RKO (cell line): ENCODE measurements around the gene LYL1.

Experiments
- DNase-seq: peaks from one replicate; pipeline ENCODE4 v3.0.0-alpha.2; 2016; ENCODE audit warnings: low spot score

The LYL1 gene

GRCh38 chr19:13055213-13056051, 47.2 kb downstream of the LYL1 start:
- no peak for DNase-seq

GRCh38 chr19:13054626-13055212, 47.9 kb downstream of the LYL1 start:
- no peak for DNase-seq

- DNase-seq: no peak
Observed at GRCh38 chr19:13053761-13054625, 48.7 kb downstream of the LYL1 start.

GRCh38 chr19:13053238-13053637, 49.4 kb downstream of the LYL1 start:
- no peak for DNase-seq

- no peak for DNase-seq
Observed at GRCh38 chr19:13052447-13053175, 50.0 kb downstream of the LYL1 start.

GRCh38 chr19:13051557-13052165, 51.0 kb downstream of the LYL1 start:
- DNase-seq: no peak

- no peak for DNase-seq
Observed at GRCh38 chr19:13050274-13050673, 52.4 kb downstream of the LYL1 start.
